GM12878 (cell line): ENCODE measurements around the gene SUPT3H. TPM values are rescaled to one million over a fixed set of nuclear protein-coding genes. Genes with fewer than 3 reads are reported as not detected.

Experiments used
- ATAC-seq: fragments of 200-7000 bp; cut with Tn5 transposase; 3 replicates; pipeline ENCODE4 v1.9.1; 2020; ENCODE audit warnings: mild to moderate bottlenecking, moderate library complexity
- BruUV-seq: library from RNA; stranded (reverse); fragments of 400-500 nt; replicated peaks from 2 replicates; lab custom pipeline; 2021; lab: Mats Ljungman, UMichigan
- CTCF ChIA-PET: fragments of 300-600 bp; sonication (Branson Sonifier 250); formaldehyde crosslinking; extraction: SDS; loops from one replicate; lab custom pipeline; 2021; ENCODE audit warnings: inconsistent platforms; lab: Yijun Ruan, JAX
- POLR2A ChIA-PET: fragments of 350-600 bp; formaldehyde crosslinking; extraction: SDS; loops from one replicate; lab custom pipeline; 2021; ENCODE audit warnings: inconsistent platforms; lab: Charles Lee
- RAD21 ChIA-PET: fragments of 300-600 bp; sonication (Branson Sonifier 250); formaldehyde crosslinking; loops from one replicate; lab custom pipeline; 2023; ENCODE audit warnings: antibody characterized with exemption; ENCODE audit not compliant: unreplicated experiment; lab: Charles Lee
- SMC1A ChIA-PET: fragments of 300-600 bp; sonication (Branson Sonifier 250); formaldehyde crosslinking; loops from one replicate; lab custom pipeline; 2023; ENCODE audit not compliant: unreplicated experiment, uncharacterized antibody; lab: Charles Lee
- DNase-seq: peaks from one replicate; pipeline ENCODE4 v3.0.0-alpha.2; 2011; ENCODE audit warnings: low read depth, low spot score
- FAIRE-seq: peaks from 3 replicates; lab custom pipeline; 2011; peaks lifted over from hg19 to GRCh38; lab: Jason Lieb, UNC
- H2AFZ ChIP-seq: 2 replicates; pipeline ENCODE4 v1.6.0; 2011; ENCODE audit warnings: low read depth, low read length, control low read depth; ENCODE audit not compliant: control insufficient read depth
- H3K27ac ChIP-seq: 2 replicates; pipeline ENCODE4 v1.5.1; 2011; ENCODE audit warnings: control low read depth; ENCODE audit not compliant: control insufficient read depth, insufficient read depth
- H3K27me3 ChIP-seq, 2 experiments: replicated peaks in 1 of 2; 2 replicates each; pipeline versions ENCODE4 v1.6.0 to v1.6.1; 2011; ENCODE audit warnings: low read length in 1 of 2; ENCODE audit not compliant: control insufficient read depth in 2 of 2, insufficient read depth in 2 of 2
- H3K36me3 ChIP-seq, 2 experiments: 2 replicates each; pipeline ENCODE4 v1.5.1; 2011; ENCODE audit warnings: low read length in 1 of 2; ENCODE audit not compliant: control insufficient read depth in 2 of 2, insufficient read depth in 2 of 2
- H3K4me1 ChIP-seq: 2 replicates; pipeline ENCODE4 v1.6.1; 2011; ENCODE audit warnings: mild to moderate bottlenecking, low read length, moderate library complexity, mixed read lengths; ENCODE audit not compliant: control insufficient read depth, insufficient read depth
- H3K4me2 ChIP-seq: 2 replicates; pipeline ENCODE4 v1.6.0; 2011; ENCODE audit warnings: control low read depth; ENCODE audit not compliant: control insufficient read depth, insufficient read depth
- H3K4me3 ChIP-seq: fragments of 200-600 bp; sonication (generic); 2 replicates; pipeline ENCODE4 v1.5.1; 2016
- H3K79me2 ChIP-seq: 2 replicates; pipeline ENCODE4 v1.6.0; 2011; ENCODE audit warnings: low read length; ENCODE audit not compliant: control insufficient read depth, insufficient read depth
- H3K9ac ChIP-seq: 2 replicates; pipeline ENCODE4 v1.8.0; 2011; ENCODE audit warnings: low read length, control low read depth, mixed read lengths; ENCODE audit not compliant: control insufficient read depth, insufficient read depth
- H3K9me3 ChIP-seq: replicated peaks from 3 replicates; pipeline ENCODE4 v1.5.1; 2011; ENCODE audit warnings: mild to moderate bottlenecking, low read length; ENCODE audit not compliant: control insufficient read depth, insufficient read depth
- H4K20me1 ChIP-seq: 2 replicates; pipeline ENCODE4 v1.6.0; 2011; ENCODE audit not compliant: control insufficient read depth, insufficient read depth
- GABPA ChIP-seq: IDR thresholded peaks from 2 replicates; pipeline ENCODE4 v1.6.1; 2014; ENCODE audit warnings: antibody characterized with exemption, low read depth, mild to moderate bottlenecking, inconsistent platforms
- GATAD2B ChIP-seq: fragments of 450-650 bp; conservative IDR thresholded peaks from 2 replicates; pipeline ENCODE4 v1.6.1; 2017; ENCODE audit warnings: low read depth, mild to moderate bottlenecking, moderate library complexity
- HDAC6 ChIP-seq: fragments of 200-600 bp; sonication (generic); IDR thresholded peaks from one replicate; pipeline ENCODE4 v1.8.0; 2017; ENCODE audit warnings: antibody characterized with exemption; ENCODE audit not compliant: unreplicated experiment
- MTA3 ChIP-seq: IDR thresholded peaks from 2 replicates; pipeline ENCODE4 v1.6.1; 2012; ENCODE audit warnings: low read length, inconsistent platforms, borderline replicate concordance
- NR2F1 ChIP-seq: fragments of 450-650 bp; conservative IDR thresholded peaks from 2 replicates; pipeline ENCODE4 v1.6.1; 2017; ENCODE audit warnings: mild to moderate bottlenecking
- WGBS: methylation state at CpG from one replicate; pipeline ENCODE4 v1.1.6; 2016; ENCODE audit warnings: low lambda C conversion rate; ENCODE audit not compliant: insufficient replicate concordance, insufficient coverage; ENCODE audit errors: missing lambda C conversion rate; 5-methylcytosine and 5-hydroxymethylcytosine counted together
- in situ Hi-C: fragments of 300-500 bp; cut with MboI; formaldehyde crosslinking; loops from 9 replicates; pipeline ENCODE4 v1.14.3; 2018; ENCODE audit warnings: mixed read lengths
- intact Hi-C: fragments of 100-400 bp; cut with micrococcal nuclease; formaldehyde crosslinking; loops from one replicate; pipeline ENCODE4 v1.14.2; 2022; ENCODE audit not compliant: unreplicated experiment
- polyA plus RNA-seq, 11 experiments: library from polyadenylated mRNA; depleted of rRNA in 4 of 11; unstranded in 6 of 11; stranded (reverse) in 5 of 11; fragments of >200 nt; fragmentation: Nextera tagmentation in 4 of 11; fragmentation: Illumina TruSeq in 1 of 11; extraction: Ambion mirVana in 4 of 11; extraction: Trizol in 1 of 11; gene quantifications; 1 replicate in 1 of 11; 2 replicates in 10 of 11; pipeline versions ENCODE4 v1.2.1 to v1.2.3, GENCODE V29; 2011 to 2016; ENCODE audit warnings: inconsistent platforms in 2 of 11, missing spikeins in 2 of 11, low read depth in 1 of 11
- total RNA-seq, 4 experiments: library from RNA; depleted of rRNA in 3 of 4; stranded (reverse); fragments of >200 nt in 3 of 4; fragmentation: Illumina TruSeq in 1 of 4; extraction: Trizol in 1 of 4; gene quantifications; 2 replicates each; pipeline versions ENCODE4 v1.2.1 to v1.2.3, GENCODE V29; 2013 to 2021

SUPT3H gene
- total and polyA plus RNA-seq, 10 of the 15 experiments (the other 5 are each of a cell fraction or from before 2014, with no cell fraction given), result 0.51 to 3.7 (median 2.0) TPM

GRCh38 chr6:45072673-45073072, 305.1 kb downstream of the SUPT3H start:
- SMC1A ChIA-PET, result interaction anchor here (0.7 to 0.9 kb wide), 2 partner anchors 72 to 176 kb away, joined by 3 read pairs; no protein-coding TSS in a partner anchor
- CTCF ChIA-PET, result interaction anchor here (1.0 kb wide), 1 partner anchor 10 kb away, joined by 3 read pairs; no protein-coding TSS in a partner anchor
- POLR2A ChIA-PET, result no interaction called here
- RAD21 ChIA-PET, result no interaction called here
- H4K20me1 ChIP-seq, result no peaks in the 10 kb centered on the region
- no TSS peak for BruUV-seq
- intact Hi-C loops, result loop anchor here (10.0 kb wide), 1 partner anchor 418 kb away; no protein-coding TSS in a partner anchor
- DNase-seq (no peak), ATAC-seq (no peak)
- no peaks in the 10 kb centered on the region for H3K79me2 ChIP-seq
- no peaks in the 10 kb centered on the region for H3K36me3 ChIP-seq
- in situ Hi-C loops, result no loop called here
- H3K4me2 ChIP-seq, result no peak overlapping the region
- H3K9me3 ChIP-seq, result no peaks in the 10 kb centered on the region
- no peak overlapping the region for H2AFZ ChIP-seq
- TF ChIP-seq GABPA, result no peak
- no peak for TF ChIP-seq HDAC6
- TF ChIP-seq, all 136 proteins: peak for 0
- no peak overlapping the region for H3K4me3 ChIP-seq
- H3K27me3 ChIP-seq, result no peaks in the 10 kb centered on the region
- no peak overlapping the region for H3K27ac ChIP-seq
- WGBS, result 29% methylated on average over 3 of the region's 3 CpGs
- no peak overlapping the region for H3K9ac ChIP-seq
- H3K4me1 ChIP-seq, result no peaks in the 10 kb centered on the region
- no peak for FAIRE-seq

- Histone ChIP-seq H4K20me1 (no peaks in the 10 kb centered on the region), H2AFZ (no peak overlapping the region), H3K27ac (no peak overlapping the region), H3K4me3 (no peak overlapping the region), H3K36me3 (no peaks in the 10 kb centered on the region), H3K27me3 (no peaks in the 10 kb centered on the region), H3K9ac (no peak overlapping the region), H3K79me2 (no peaks in the 10 kb centered on the region), H3K4me2 (no peak overlapping the region)
- RAD21 ChIA-PET, result no interaction called here
- WGBS, result 0% methylated on average over 1 of the region's 1 CpG
- ATAC-seq (no peak), FAIRE-seq (no peak)
- intact Hi-C loops (loop anchor here (10.0 kb wide), 1 partner anchor 417 kb away; no protein-coding TSS in a partner anchor), in situ Hi-C loops (no loop called here)
- CTCF ChIA-PET, result no interaction called here
- no peak for TF ChIP-seq NR2F1
- no peak for TF ChIP-seq MTA3
- TF ChIP-seq GATAD2B, result no peak
- TF ChIP-seq, all 136 proteins: peak for 0
- ChIA-PET POLR2A (no interaction called here), SMC1A (interaction anchor here (0.9 kb wide), 1 partner anchor 71 kb away, joined by 3 read pairs; no protein-coding TSS in a partner anchor)
- no peaks in the 10 kb centered on the region for H3K4me1 ChIP-seq
- no peaks in the 10 kb centered on the region for H3K9me3 ChIP-seq
- BruUV-seq, result no TSS peak
- DNase-seq, result no peak
Measured at GRCh38 chr6:45072016-45072415, 305.7 kb downstream of the SUPT3H start.
